ENCODE results near the gene CAMTA1.

GRCh38 chr1:7584643-7585042 lies 799.4 kb downstream of the CAMTA1 start:
- TF ChIP-seq NFRKB (IDR thresholded peaks at IDR 0.05): no peak
- no peak for TF ChIP-seq TARDBP (IDR thresholded peaks at IDR 0.05)
- no peak for TF ChIP-seq FOXK2 (IDR thresholded peaks at IDR 0.05)
- no peak for TF ChIP-seq SP1 (IDR thresholded peaks at IDR 0.05)
- TF ChIP-seq ZNF384 (IDR thresholded peaks at IDR 0.05): no peak
- TF ChIP-seq CTBP1 (IDR thresholded peaks at IDR 0.05; ENCODE audit: borderline replicate concordance): no peak
- no peak for TF ChIP-seq SUZ12 (IDR thresholded peaks at IDR 0.05)
- no peak for TF ChIP-seq L3MBTL2 (conservative IDR thresholded peaks at IDR 0.05)
- TF ChIP-seq FOXM1 (IDR thresholded peaks at IDR 0.05; ENCODE audit: borderline replicate concordance): no peak
- TF ChIP-seq LEF1 (IDR thresholded peaks at IDR 0.05; ENCODE audit: borderline replicate concordance): no peak
